K562 treated with DMSO at 1 percent for 48 hours (cell line): ENCODE data around the gene DDX17. TPM values are rescaled to one million over a fixed set of nuclear protein-coding genes. Genes with fewer than 3 reads are reported as not detected.

ENCODE experiments used
- total RNA-seq: library from RNA; unstranded; fragments of 300-600 nt; gene quantifications from 2 replicates; pipeline ENCODE4 v1.2.3, GENCODE V29; 2022; ENCODE audit warnings: low replicate concordance; ENCODE audit errors: extremely low read depth

Gene DDX17
- 103 TPM in 1 of 2 replicates, not detected in the other for total RNA-seq

DNA sequence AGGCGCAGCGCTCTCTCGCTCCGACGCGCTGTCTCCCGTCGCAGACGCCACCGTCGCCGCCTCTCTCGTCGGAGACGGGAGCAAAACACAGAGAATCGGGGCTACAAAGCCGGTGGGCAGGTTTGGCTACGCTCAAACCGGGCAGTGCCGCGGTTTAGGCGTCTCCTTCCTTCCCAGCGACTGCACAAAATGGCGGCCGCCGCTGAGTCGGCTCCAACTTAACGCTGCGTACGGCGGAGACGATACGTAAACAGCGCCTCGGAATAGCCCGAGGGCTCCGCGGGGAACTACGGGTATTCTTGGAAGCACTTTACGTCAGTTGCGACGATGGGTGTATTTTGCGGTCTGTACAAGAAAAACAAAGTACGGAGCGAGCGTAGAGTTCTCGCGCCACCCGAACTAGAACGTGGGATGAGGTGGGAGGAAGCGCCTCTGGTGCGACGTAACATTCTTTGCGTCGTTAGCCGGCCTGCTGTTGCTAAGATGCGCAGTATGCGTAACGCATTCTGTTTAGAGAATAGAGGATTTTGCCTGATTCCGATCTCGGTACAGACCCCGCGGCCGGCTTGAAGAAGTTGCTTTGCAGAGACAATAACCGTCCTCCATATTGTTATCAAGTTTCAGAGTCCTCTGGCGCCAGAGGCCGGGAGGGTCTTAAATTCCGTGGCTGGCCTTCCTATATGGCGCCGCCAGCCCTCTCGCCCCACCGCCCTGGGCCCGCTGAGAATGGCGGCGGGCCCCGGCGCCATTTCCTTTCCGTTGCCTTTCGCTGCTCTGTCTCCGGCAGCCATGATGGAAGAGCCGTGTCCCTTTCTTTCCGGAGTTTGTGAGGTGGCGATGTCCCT, at the start of gene DDX17:
Gene DDX17 (minus strand): TSS at position 194 of the 845 bp plus-strand sequence.

DNA sequence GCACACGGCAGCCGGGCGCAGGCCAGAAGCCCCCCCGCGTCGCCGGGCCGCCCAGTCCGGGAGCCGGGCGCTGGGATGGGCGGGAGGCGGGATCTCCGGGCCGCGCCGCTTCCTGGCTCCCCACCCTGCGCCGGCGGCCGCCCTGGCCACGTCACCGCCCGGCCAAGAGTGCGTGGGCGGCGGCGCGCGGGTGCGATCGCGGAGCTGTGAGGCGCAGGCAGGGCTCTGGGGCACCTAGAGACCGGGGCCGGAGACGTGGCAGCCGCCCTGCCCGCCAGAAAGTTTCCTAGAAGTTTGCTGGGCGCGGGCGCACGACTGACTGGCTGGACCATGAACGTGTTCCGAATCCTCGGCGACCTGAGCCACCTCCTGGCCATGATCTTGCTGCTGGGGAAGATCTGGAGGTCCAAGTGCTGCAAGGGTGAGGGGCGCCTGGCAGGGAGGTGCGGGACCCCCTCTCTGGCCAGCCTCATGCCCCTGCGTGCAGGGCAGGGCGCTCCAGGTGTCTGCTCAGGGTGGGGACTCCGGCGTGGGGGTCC, 38.1 kb downstream of the DDX17 start, which contains the start of gene KDELR3:
Gene KDELR3 (plus strand): TSS at position 193 of the 539 bp plus-strand sequence. CDS start 138 bp downstream, at position 331.

GRCh38 chr22:38455076-38455529, 51.0 kb downstream of the DDX17 start, which contains the start of gene KCNJ4:
Gene KCNJ4, minus strand, starts transcription at chr22:38455199. Its CDS starts 27,067 bp downstream, at chr22:38428132.

Other genes with a start within 250 kb of the DDX17 start
- not detected in 2 replicates for gene TMEM184B, start 233.3 kb downstream of the DDX17 start, total RNA-seq
- not detected in 2 replicates for gene CSNK1E, start 188.9 kb downstream of the DDX17 start, total RNA-seq
- not detected in 2 replicates for gene KCNJ4, start 51.1 kb downstream of the DDX17 start, total RNA-seq
- not detected in 2 replicates for gene KDELR3, start 38.2 kb downstream of the DDX17 start, total RNA-seq
- not detected in 2 replicates for gene DMC1, start 63.9 kb upstream of the DDX17 start, total RNA-seq
- gene FAM227A, start 150.1 kb upstream of the DDX17 start, total RNA-seq = not detected in 2 replicates
- not detected in 2 replicates for gene CBY1, start 150.3 kb upstream of the DDX17 start, total RNA-seq
- not detected in 2 replicates for gene TOMM22, start 175.6 kb upstream of the DDX17 start, total RNA-seq
- not detected in 2 replicates for gene JOSD1, start 194.6 kb upstream of the DDX17 start, total RNA-seq
- gene GTPBP1, start 199.6 kb upstream of the DDX17 start, total RNA-seq = not detected in 2 replicates
- gene SUN2, start 249.7 kb upstream of the DDX17 start, total RNA-seq = not detected in 2 replicates